Right ventricle myocardium inferior (tissue), 1 donor: Measurements from ENCODE around the gene PIAS1. TPM values are rescaled to one million over a fixed set of nuclear protein-coding genes. Genes with fewer than 3 reads are reported as not detected.

Experiments
- ATAC-seq: fragments of 200-7000 bp; cut with Tn5 transposase; one replicate; pipeline ENCODE4 v1.9.1; 2020; ENCODE audit warnings: mild to moderate bottlenecking, moderate library complexity
- DNase-seq: peaks from one replicate; pipeline ENCODE4 v3.0.0; 2021; ENCODE audit errors: missing footprints
- intact Hi-C: fragments of 100-400 bp; cut with DNase I; formaldehyde crosslinking; loops from one replicate; pipeline ENCODE4 v1.11.0; 2022
- total RNA-seq: library from RNA; stranded (reverse); fragmentation: NEBNext Ultra II Directional; extraction: Animal tissue kit (Norgen Biotek cat#: 25700); gene quantifications from one replicate; pipeline ENCODE4 v1.2.1, GENCODE V29; 2021
- donor health status: DM: no; HTN: yes; CAD: no; lungs with severe emphysema.

The PIAS1 gene
- total RNA-seq, 1 donor from 2014 or later = 26.1 TPM

DNA sequence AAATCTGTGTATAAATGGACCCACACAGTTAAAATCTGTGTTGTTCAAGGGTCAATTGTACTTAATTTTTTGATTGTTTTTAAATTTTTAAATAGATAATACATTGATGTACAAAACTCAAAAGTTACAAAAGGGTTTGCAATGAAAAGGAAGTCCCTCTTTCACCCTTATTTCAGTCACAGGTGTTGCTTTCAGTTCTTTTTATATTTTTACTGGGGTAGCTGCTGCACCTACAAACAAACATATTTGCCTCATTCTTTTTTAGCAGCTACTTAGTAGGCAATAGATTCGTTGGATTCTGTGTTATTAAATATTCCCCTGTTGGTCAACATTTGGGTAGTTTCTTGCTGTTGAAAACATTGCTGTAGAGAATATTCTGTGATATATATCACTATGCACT lies 44.4 kb downstream of the PIAS1 start:
- DNase-seq (no peak), ATAC-seq (no peak)
- intact Hi-C loops = no loop called here

DNA sequence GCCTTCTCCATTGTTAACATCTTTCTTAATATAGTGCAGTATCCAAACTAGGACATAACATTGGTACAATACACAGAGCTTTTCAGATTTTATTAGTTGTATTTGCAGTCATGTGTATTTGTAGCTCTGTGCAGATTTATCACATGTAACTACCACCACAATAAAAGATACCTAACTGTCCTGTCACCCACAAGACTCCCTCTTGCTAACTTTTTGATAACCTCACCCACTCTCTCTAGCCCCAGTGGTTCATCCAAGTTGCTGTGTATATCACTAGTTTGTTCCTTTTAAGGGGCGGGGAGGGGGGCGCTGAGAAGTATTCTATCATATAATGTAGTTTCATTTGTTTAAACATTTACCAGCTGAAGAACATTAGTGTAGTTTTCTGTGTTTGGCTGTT lies 46.1 kb downstream of the PIAS1 start:
- intact Hi-C loops = no loop called here
- no peak for DNase-seq
- no peak for ATAC-seq

DNA sequence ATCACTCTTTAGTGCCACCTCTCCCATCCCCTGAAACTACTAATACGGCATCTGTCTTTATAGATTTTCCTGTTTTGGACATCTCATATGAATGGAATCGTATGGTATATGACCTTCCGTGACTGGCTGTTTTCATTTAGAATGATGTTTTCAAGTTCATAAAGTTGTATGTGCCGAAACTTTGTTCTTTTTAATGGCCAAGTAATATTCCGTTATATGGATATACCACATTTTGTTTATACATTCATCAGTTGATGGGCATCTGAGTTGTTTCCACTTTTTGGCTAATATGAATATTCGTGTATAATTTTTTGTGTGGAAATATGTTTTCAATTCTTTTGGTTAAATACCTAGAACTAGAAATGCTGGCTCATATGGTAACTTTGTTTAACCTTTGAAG lies 49.5 kb downstream of the PIAS1 start:
- ATAC-seq (no peak), DNase-seq (no peak)
- intact Hi-C loops = no loop called here

DNA sequence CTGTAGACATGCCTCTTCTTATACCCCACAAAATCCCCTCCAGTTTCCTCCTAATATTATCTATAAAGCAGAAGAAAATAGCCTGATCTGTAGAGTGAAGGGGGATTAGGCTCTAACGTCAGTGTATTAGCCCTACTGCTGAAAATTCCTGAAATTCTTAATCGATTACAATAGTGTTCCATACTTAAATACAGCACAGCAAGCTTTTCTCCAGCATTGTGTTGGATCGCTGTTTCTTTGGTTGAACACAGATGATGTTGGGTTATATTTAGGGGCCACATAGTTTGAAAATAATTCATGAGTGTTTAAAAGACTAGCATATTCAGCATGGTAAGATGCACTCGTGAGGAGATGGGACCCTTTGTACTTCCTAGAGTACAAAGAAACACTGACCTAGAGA lies 52.5 kb downstream of the PIAS1 start:
- intact Hi-C loops = no loop called here
- no peak for DNase-seq
- ATAC-seq = no peak

DNA sequence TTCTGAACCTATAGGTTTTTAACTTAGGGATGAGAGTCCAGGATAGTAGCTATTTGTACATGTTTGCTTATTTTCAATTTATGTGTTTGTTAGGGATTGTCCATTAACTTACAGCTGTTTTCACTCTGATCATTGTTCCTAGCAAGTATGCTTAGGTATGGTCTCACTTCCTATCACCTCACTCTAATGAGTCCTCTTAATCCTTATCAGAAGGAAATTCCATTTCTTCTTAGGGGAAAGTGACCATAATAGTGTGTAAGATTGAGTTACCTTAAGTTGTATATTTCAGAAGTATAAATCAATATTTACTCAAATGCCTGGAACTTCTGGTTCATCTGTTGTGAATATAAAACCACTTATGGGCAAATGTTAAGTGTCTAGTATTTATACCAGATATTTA lies 53.0 kb downstream of the PIAS1 start:
- intact Hi-C loops = no loop called here
- no peak for DNase-seq
- no peak for ATAC-seq

DNA sequence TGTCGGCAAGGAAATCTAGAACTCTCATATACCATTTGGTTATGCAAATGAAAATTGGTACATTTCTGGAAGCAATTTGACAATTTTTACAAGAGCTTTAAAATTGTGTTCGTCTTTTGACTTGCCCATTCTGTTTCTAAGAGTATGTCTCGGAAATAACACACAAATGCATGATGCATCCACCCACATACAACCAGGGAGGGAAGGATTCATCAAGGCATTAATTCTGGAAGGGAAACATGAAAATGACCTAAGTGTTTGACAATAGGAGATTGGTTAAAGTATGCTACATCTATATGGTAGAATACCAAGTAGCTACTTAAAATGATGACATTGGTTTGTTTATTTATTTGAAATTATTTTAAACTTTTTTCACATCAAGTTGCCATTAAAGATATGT lies 58.6 kb downstream of the PIAS1 start:
- DNase-seq (no peak), ATAC-seq (no peak)
- intact Hi-C loops = no loop called here

DNA sequence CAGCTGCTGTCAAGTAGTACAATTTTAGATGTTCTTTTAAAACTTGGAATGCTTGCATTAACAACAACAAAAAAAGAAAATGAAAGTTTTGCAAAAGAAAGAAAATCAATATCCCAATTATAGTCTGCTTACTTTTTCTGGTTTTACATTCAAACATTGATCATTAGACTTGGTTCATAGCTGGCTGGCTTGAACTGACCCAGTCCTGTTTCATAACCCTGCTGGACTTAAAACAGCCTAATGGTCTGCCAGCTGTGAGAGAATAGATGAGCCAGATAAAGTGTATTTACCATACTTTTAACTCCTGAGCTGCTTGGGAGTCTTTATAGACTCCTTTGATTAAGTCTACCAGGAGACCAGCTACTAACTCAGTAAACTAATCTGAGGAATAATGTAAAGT lies 59.2 kb downstream of the PIAS1 start:
- intact Hi-C loops = no loop called here
- DNase-seq (no peak), ATAC-seq (no peak)

DNA sequence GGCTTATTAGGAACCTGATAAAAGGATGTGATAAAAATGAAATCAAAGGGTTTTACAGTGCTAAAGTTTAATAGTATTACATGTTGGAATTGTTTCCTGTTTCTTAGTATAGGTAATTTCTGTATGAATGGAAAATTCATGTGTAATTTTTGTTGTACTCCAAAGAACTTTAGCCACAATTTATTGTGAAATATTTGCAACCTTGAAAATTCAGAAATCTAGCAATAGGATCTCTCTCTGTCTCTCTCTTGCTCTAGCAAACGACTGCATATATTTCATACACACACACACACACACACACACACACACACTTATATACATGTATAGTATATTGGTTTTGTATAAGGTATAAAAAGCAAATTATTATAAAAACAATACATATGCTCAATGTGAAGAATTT lies 59.6 kb downstream of the PIAS1 start:
- intact Hi-C loops = no loop called here
- no peak for DNase-seq
- ATAC-seq = no peak

DNA sequence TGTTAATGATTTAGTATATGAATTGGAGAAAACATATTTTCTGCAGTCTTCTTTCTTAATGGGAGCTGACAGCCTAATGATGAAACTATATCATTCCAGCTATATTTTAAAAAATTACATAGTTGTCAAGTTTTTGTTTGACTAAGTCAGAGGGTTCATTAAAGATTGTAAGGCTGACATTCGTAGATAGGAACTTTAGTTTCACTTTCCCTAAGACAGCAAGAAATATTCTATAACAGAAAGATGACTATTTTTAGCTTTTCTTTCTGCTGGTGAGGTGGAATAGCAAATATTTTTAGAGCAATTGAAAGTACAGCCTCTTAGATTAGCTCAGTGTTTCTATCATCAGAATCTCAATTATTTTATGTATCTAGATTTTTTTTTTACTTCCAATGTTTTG lies 60.2 kb downstream of the PIAS1 start:
- intact Hi-C loops = no loop called here
- ATAC-seq (peak; percentile 56), DNase-seq (no peak)

DNA sequence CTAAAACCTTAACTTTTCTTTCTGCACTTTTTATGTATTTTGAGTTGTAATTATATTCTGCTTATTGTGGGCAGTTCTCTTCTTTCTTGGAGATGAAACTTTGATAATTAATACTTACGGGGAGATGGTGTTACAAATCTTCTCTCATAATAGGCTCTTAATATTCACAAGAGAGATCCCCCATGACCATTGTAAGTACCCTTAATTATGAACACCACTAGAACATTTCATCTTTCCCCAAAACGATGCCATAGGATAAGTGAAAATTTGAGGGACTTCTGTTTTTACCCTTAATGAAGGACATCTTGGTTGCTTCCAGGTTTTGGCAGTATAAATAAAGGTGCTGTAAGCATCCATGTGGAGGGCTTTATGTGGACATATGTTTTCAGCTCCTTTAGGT lies 60.7 kb downstream of the PIAS1 start:
- ATAC-seq (no peak), DNase-seq (no peak)
- intact Hi-C loops = no loop called here

DNA sequence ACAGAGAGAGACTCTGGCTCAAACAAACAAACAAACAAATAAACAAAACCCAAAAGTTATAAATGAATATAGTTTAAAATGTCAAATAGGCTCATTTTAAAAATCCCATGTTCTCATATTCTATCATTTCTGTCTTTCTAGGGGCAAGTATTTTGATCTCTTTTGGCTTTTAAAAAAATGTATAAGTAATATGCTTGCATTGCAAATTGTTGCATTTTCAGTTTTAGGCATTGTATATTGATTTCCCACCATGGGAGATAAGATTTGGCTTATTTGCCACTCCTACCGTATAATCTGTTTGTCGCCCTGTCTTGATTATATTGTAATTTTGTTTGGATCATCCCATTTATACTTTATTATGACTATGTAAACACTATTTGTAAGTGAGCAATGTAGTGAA lies 70.6 kb downstream of the PIAS1 start:
- intact Hi-C loops = loop anchor here (5.0 kb wide), 1 partner anchor 67 kb away; no protein-coding TSS in a partner anchor
- DNase-seq (no peak), ATAC-seq (no peak)

DNA sequence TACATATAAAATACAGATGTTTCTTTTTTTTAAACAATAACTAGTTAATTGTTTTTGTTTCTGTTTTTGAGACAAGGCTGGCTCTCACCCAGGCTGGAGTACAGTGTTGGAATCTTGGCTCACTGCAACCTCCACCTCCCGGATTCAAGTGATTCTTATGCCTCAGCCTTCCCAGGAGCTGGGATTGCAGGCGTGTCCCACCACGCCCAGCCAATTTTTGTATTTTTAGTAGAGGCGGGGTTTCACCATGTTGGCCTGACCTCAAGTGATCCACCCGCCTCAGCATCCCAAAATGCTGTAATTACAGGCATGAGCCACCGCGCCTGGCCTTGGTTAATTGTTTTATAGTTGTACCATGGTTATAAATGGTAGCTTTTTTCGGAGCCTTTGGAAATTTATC lies 72.3 kb downstream of the PIAS1 start:
- DNase-seq (no peak), ATAC-seq (peak; percentile 80)
- intact Hi-C loops = loop anchor here (5.0 kb wide), 1 partner anchor 69 kb away; no protein-coding TSS in a partner anchor

DNA sequence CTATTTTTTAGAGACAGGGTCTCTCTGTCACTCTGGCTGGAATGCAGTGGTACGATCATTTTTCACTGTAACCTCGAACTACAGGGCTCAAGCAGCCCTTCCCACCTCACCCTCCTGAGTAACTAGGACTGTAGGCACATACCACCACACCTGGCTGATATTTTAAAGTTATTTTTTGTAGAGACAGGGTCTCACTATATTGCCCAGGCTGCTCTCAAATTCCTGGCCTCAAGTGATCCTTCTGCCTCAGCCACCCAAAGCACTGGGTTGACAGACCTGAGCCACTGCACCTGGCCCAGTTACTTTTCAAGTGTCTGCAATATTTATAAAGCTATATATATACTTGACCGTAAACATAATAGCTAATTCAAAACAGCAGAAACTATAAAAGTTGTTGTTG lies 75.0 kb downstream of the PIAS1 start:
- ATAC-seq (no peak), DNase-seq (no peak)

DNA sequence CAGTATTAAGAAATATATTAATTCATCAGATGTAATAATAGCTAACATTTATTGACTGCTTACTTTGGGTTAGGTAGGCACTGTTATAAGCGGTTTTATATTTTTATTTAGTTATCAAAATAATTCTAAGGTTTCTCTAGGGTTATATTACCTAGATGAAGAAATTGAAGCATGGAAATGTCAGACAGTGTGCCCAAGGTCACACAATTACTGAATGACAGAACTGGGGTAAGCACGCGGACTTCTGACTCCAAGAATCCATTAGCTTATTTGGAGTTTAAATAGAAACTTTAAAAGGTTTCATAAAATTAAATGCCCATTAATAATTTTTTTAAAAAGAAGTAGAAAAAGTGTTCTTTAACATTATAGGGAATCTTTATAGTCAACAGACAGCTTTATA lies 76.7 kb downstream of the PIAS1 start:
- ATAC-seq = no peak
- intact Hi-C loops = no loop called here

More for the DNA sequence above, 75.0 kb downstream of the PIAS1 start:
- intact Hi-C loops = loop anchor here (5.0 kb wide), 1 partner anchor 72 kb away; no protein-coding TSS in a partner anchor

DNA sequence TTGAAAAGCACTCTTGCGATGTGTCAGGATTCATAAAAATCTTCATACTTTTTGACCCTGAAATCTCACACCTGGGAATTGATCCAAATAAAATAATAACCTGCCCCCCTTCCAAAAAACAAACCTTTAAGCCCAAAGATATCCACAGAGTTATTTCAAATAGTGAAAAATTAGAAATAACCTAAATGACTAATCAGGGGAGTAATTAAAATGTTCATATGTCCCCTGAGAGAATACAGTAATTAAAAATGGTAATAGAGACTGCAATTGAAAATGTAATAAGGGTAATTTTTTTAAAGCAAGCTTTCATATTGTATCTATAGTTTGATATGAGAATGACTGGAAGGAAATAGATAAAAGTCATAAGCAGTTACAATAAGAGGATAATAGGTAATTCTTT lies 83.0 kb downstream of the PIAS1 start:
- no peak for ATAC-seq
- intact Hi-C loops = no loop called here
- DNase-seq = no peak

More for the DNA sequence above, 76.7 kb downstream of the PIAS1 start:
- DNase-seq = no peak

DNA sequence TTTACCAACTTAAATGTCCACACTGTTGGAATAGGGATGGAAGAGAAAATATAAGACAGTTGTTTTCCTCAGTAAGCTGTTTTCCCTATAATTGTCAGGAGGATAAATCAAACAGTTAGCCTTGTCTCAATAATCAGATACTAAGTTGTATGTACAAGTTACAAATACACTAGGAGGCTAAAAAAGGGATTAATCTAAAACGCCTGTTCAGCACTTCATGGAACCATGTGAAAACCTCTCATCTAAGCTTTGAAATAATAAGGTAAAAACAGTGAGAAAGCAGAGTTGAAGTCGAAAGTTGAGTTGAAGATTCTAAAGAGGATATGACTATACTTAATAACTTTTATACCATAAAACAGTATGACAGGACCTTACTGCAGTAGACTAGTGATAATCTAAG lies 89.0 kb downstream of the PIAS1 start:
- ATAC-seq (no peak), DNase-seq (no peak)
- intact Hi-C loops = no loop called here

DNA sequence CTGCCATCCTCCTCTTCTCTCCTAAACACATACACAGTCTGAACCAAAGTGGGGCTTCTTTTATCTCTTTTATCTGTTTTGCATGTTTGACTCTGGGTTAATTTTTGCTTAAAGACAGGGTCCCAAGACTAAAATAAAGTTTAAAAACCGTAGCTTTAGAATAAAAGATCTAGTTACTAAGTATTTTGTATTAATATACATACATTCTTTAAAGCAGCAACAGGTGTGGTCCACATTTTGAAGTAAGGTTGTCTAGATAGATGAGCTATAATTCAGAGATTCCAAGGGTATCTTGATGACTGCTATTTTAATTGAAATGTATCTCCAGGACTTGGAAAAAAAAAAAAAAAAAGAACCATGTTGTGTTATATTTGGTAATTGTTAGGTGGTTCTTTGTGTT lies 89.7 kb downstream of the PIAS1 start:
- ATAC-seq = no peak

DNA sequence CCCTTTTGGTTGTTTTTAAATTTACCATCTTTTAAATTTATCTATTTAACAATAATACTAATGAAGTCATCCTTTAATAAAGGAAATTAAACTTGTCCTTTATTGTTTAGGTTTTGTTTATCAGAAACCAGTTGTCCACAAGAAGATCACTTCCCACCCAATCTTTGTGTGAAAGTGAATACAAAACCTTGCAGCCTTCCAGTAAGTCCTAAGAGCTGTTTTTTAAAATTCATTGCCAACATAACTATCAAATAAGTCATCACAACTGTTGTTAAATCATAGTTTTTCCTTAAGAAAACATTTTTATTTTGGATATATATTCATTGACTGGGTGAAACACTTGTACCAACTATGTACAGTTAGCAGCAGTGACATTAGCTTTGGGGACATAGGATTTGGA lies 91.6 kb downstream of the PIAS1 start:
- ATAC-seq = no peak
- intact Hi-C loops = no loop called here

More for the DNA sequence above, 89.7 kb downstream of the PIAS1 start:
- no peak for DNase-seq
- intact Hi-C loops = no loop called here

DNA sequence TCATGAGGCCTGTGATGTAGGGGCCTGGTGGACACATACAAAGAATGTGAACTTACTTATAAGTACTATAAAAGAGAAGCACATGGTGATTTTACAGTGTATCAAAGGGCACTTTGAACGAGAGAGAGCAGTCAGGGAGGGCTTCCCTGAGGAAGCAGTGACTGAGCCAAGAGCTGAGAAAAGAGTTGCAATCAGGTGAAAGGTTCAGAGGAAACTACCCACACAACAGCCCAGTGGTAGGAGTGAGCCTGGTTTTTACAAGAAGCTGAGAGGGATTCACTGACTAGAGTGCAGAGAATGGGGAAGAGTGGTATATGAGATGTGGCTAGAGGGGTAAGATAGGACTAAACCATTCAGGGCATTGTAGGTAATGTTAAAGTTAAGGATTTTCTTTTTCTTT lies 93.9 kb downstream of the PIAS1 start:
- intact Hi-C loops = no loop called here
- no peak for ATAC-seq
- no peak for DNase-seq

More for the DNA sequence above, 91.6 kb downstream of the PIAS1 start:
- no peak for DNase-seq

DNA sequence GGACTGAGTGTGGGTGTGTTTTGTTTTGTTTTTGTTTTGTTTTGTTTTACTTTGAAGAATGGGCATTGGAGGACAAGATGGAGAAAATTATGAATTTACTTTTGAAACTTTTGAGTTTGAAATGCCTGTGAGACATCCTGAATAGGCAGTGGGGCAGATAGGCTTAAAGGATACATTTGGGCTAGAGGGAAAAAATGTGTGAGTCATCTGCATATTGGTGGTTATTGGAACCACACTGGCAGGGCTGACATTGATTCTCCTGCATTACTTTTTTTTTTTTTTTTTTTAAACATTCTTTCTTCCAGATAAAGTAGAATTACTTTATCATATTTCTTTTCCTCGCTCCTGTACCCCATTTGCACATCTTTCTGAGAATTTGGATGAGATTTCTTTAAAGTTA lies 94.9 kb downstream of the PIAS1 start:
- DNase-seq (no peak), ATAC-seq (no peak)
- intact Hi-C loops = no loop called here

DNA sequence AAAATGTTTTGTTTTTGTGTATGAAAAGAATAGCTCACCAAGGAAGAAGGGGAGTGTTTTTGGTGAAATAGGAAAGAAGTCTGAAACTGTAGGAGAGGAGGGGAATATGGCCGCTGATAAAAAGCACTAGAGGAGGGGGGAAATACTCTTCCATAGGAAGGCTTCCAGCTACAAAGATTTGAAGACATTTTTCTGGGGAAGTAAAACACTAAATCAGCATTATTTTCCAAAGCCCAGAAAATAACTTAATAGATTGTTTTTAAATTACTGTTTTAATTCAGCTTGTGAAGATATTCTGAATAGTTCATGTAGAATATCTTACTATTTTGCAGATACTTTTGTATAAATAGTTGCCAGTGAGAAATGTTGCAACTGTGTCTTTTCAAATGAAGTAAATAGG lies 96.1 kb downstream of the PIAS1 start:
- intact Hi-C loops = no loop called here
- ATAC-seq (no peak), DNase-seq (no peak)

DNA sequence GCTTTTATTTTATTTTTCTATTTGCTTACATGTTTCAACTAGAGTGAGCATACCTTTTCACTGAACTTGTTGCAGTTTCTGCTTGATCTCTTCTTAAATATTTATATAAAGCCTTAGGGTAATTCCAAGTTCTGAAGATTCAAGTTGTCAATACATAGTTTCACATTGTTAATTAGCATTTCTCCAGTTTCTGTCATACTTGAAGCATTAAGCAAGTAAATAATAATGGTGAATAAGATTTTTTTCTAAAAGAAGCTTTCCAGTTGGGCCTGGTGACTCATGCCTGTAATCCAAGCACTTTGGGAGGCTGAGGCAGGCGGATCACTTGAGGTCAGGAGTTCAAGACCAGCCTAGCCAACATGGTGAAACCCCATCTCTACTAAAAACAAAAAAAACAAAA lies 97.2 kb downstream of the PIAS1 start:
- intact Hi-C loops = no loop called here
- DNase-seq (no peak), ATAC-seq (no peak)
